SK-N-SH treated with all-trans-retinoic acid at 6 μM for 48 hours (cell line): Measurements from ENCODE around the gene KREMEN1.

Source experiments
- ATAC-seq: fragments of 200-7000 bp; cut with Tn5 transposase; 3 replicates; pipeline ENCODE4 v1.9.1; 2020; ENCODE audit warnings: mild to moderate bottlenecking, moderate library complexity
- ARNTL ChIP-seq: fragments of 450-650 bp; formaldehyde crosslinking; IDR thresholded peaks from 2 replicates; pipeline ENCODE4 v1.5.0; 2020; ENCODE audit warnings: low read depth, mild to moderate bottlenecking, moderate library complexity, borderline replicate concordance
- BACH2 ChIP-seq: fragments of 250-450 bp; sonication (Bioruptor Pico); IDR thresholded peaks from 2 replicates; pipeline ENCODE4 v1.9.0; 2021; ENCODE audit warnings: mild to moderate bottlenecking, borderline replicate concordance
- CREB5 ChIP-seq: fragments of 250-450 bp; sonication (Bioruptor Pico); IDR thresholded peaks from 2 replicates; pipeline ENCODE4 v1.5.1; 2020; ENCODE audit warnings: low read depth, mild to moderate bottlenecking, moderate library complexity
- CSDC2 ChIP-seq: fragments of 250-450 bp; sonication (Bioruptor Pico); IDR thresholded peaks from 2 replicates; pipeline ENCODE4 v1.5.0; 2020; ENCODE audit warnings: mild to moderate bottlenecking, moderate library complexity
- ESRRG ChIP-seq: fragments of 250-450 bp; sonication (Bioruptor Pico); IDR thresholded peaks from 2 replicates; pipeline ENCODE4 v1.6.1; 2021; ENCODE audit warnings: mild to moderate bottlenecking
- GLIS3 ChIP-seq: fragments of 250-450 bp; sonication (Bioruptor Pico); IDR thresholded peaks from 2 replicates; pipeline ENCODE4 v1.5.0; 2020; ENCODE audit warnings: mild to moderate bottlenecking, moderate library complexity
- ISL1 ChIP-seq: fragments of 250-450 bp; sonication (Bioruptor Pico); IDR thresholded peaks from 2 replicates; pipeline ENCODE4 v2.1.2; 2022; ENCODE audit warnings: mild to moderate bottlenecking, moderate library complexity
- OSR1 ChIP-seq: fragments of 250-450 bp; sonication (Bioruptor Pico); IDR thresholded peaks from 2 replicates; pipeline ENCODE4 v1.8.0; 2022; ENCODE audit warnings: moderate library complexity, mild to moderate bottlenecking, inconsistent platforms
- PPARA ChIP-seq: fragments of 250-450 bp; sonication (Bioruptor Pico); IDR thresholded peaks from 2 replicates; pipeline ENCODE4 v1.5.0; 2020; ENCODE audit warnings: mild to moderate bottlenecking, borderline replicate concordance
- RARB ChIP-seq: fragments of 250-450 bp; sonication (Bioruptor Pico); IDR thresholded peaks from 2 replicates; pipeline ENCODE4 v1.8.0; 2021; ENCODE audit warnings: mild to moderate bottlenecking, moderate library complexity
- TCF4 ChIP-seq: fragments of 250-450 bp; sonication (Bioruptor Pico); IDR thresholded peaks from 2 replicates; pipeline ENCODE4 v1.8.0; 2021; ENCODE audit warnings: mild to moderate bottlenecking, moderate library complexity, borderline replicate concordance
- TOX ChIP-seq: fragments of 250-450 bp; sonication (Bioruptor Pico); IDR thresholded peaks from 2 replicates; pipeline ENCODE4 v1.8.0; 2021; ENCODE audit warnings: mild to moderate bottlenecking, moderate library complexity, borderline replicate concordance
- ZC3H10 ChIP-seq: fragments of 250-450 bp; sonication (Bioruptor Pico); IDR thresholded peaks from 2 replicates; pipeline ENCODE4 v1.5.1; 2021; ENCODE audit warnings: mild to moderate bottlenecking, moderate library complexity
- ZFP3 ChIP-seq: fragments of 250-450 bp; sonication (Bioruptor Pico); IDR thresholded peaks from 2 replicates; pipeline ENCODE4 v1.5.0; 2020; ENCODE audit warnings: mild to moderate bottlenecking, moderate library complexity
- ZNF565 ChIP-seq: fragments of 450-650 bp; formaldehyde crosslinking; conservative IDR thresholded peaks from 2 replicates; pipeline ENCODE4 v1.5.0; 2020; ENCODE audit warnings: low read depth, mild to moderate bottlenecking, moderate library complexity
- ZNF70 ChIP-seq: fragments of 450-650 bp; formaldehyde crosslinking; IDR thresholded peaks from 2 replicates; pipeline ENCODE4 v1.5.0; 2020; ENCODE audit warnings: mild to moderate bottlenecking, moderate library complexity
- ZNF8 ChIP-seq: fragments of 450-650 bp; formaldehyde crosslinking; IDR thresholded peaks from 2 replicates; pipeline ENCODE4 v1.5.0; 2020; ENCODE audit warnings: mild to moderate bottlenecking, moderate library complexity
- TF ChIP-seq, protein P1 (sequence below): fragments of 250-450 bp; sonication (Bioruptor Pico); IDR thresholded peaks from 2 replicates; pipeline ENCODE4 v1.8.0; 2021; ENCODE audit warnings: low read depth, mild to moderate bottlenecking, moderate library complexity, borderline replicate concordance
- TF ChIP-seq, protein P2 (sequence below): fragments of 250-450 bp; sonication (Bioruptor Pico); IDR thresholded peaks from 2 replicates; pipeline ENCODE4 v1.5.1; 2021; ENCODE audit warnings: mild to moderate bottlenecking, moderate library complexity
- TF ChIP-seq, protein P3 (sequence below): fragments of 250-450 bp; sonication (Bioruptor Pico); IDR thresholded peaks from 2 replicates; pipeline ENCODE4 v1.8.0; 2020; ENCODE audit warnings: mild to moderate bottlenecking, moderate library complexity, borderline replicate concordance
- TF ChIP-seq, protein P4 (sequence below): fragments of 250-450 bp; sonication (Bioruptor Pico); IDR thresholded peaks from 2 replicates; pipeline ENCODE4 v1.5.0; 2020; ENCODE audit warnings: mild to moderate bottlenecking, moderate library complexity

KREMEN1 gene

GRCh38 chr22:29103121-29103520 lies 30.3 kb downstream of the KREMEN1 start:
- TF ChIP-seq ZFP3 (no peak), ESRRG (CRISPR knock-in tag) (no peak), TOX (CRISPR knock-in tag) (no peak), TCF4 (CRISPR knock-in tag) (no peak), RARB (CRISPR knock-in tag) (no peak), ZC3H10 (CRISPR knock-in tag) (no peak), ZNF565 (CRISPR knock-in tag) (no peak), BACH2 (CRISPR knock-in tag) (no peak), ARNTL (CRISPR knock-in tag) (no peak), CREB5 (no peak)
- ATAC-seq = no peak

- no peak for ATAC-seq
- no peak for TF ChIP-seq OSR1 (CRISPR knock-in tag)
- no peak for TF ChIP-seq ZC3H10 (CRISPR knock-in tag)
- TF ChIP-seq, all 23 proteins: peak for 0
These were observed 32.6 kb downstream of the KREMEN1 start for GRCh38 chr22:29105468-29105867.

GRCh38 chr22:29106839-29107238 lies 34.0 kb downstream of the KREMEN1 start:
- no peak for ATAC-seq
- TF ChIP-seq, protein P1, sequence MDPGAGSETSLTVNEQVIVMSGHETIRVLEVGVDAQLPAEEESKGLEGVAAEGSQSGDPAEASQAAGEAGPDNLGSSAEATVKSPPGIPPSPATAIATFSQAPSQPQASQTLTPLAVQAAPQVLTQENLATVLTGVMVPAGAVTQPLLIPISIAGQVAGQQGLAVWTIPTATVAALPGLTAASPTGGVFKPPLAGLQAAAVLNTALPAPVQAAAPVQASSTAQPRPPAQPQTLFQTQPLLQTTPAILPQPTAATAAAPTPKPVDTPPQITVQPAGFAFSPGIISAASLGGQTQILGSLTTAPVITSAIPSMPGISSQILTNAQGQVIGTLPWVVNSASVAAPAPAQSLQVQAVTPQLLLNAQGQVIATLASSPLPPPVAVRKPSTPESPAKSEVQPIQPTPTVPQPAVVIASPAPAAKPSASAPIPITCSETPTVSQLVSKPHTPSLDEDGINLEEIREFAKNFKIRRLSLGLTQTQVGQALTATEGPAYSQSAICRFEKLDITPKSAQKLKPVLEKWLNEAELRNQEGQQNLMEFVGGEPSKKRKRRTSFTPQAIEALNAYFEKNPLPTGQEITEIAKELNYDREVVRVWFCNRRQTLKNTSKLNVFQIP = no peak
- TF ChIP-seq ISL1 (CRISPR knock-in tag) (no peak), ESRRG (CRISPR knock-in tag) (no peak), TOX (CRISPR knock-in tag) (no peak), PPARA (no peak), GLIS3 (CRISPR knock-in tag) (no peak), ZFP3 (no peak)
- TF ChIP-seq, protein P2, sequence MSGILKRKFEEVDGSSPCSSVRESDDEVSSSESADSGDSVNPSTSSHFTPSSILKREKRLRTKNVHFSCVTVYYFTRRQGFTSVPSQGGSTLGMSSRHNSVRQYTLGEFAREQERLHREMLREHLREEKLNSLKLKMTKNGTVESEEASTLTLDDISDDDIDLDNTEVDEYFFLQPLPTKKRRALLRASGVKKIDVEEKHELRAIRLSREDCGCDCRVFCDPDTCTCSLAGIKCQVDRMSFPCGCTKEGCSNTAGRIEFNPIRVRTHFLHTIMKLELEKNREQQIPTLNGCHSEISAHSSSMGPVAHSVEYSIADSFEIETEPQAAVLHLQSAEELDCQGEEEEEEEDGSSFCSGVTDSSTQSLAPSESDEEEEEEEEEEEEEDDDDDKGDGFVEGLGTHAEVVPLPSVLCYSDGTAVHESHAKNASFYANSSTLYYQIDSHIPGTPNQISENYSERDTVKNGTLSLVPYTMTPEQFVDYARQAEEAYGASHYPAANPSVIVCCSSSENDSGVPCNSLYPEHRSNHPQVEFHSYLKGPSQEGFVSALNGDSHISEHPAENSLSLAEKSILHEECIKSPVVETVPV = no peak
- TF ChIP-seq, protein P3, sequence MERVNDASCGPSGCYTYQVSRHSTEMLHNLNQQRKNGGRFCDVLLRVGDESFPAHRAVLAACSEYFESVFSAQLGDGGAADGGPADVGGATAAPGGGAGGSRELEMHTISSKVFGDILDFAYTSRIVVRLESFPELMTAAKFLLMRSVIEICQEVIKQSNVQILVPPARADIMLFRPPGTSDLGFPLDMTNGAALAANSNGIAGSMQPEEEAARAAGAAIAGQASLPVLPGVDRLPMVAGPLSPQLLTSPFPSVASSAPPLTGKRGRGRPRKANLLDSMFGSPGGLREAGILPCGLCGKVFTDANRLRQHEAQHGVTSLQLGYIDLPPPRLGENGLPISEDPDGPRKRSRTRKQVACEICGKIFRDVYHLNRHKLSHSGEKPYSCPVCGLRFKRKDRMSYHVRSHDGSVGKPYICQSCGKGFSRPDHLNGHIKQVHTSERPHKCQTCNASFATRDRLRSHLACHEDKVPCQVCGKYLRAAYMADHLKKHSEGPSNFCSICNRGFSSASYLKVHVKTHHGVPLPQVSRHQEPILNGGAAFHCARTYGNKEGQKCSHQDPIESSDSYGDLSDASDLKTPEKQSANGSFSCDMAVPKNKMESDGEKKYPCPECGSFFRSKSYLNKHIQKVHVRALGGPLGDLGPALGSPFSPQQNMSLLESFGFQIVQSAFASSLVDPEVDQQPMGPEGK (CRISPR knock-in tag) = no peak
- TF ChIP-seq, protein P4, sequence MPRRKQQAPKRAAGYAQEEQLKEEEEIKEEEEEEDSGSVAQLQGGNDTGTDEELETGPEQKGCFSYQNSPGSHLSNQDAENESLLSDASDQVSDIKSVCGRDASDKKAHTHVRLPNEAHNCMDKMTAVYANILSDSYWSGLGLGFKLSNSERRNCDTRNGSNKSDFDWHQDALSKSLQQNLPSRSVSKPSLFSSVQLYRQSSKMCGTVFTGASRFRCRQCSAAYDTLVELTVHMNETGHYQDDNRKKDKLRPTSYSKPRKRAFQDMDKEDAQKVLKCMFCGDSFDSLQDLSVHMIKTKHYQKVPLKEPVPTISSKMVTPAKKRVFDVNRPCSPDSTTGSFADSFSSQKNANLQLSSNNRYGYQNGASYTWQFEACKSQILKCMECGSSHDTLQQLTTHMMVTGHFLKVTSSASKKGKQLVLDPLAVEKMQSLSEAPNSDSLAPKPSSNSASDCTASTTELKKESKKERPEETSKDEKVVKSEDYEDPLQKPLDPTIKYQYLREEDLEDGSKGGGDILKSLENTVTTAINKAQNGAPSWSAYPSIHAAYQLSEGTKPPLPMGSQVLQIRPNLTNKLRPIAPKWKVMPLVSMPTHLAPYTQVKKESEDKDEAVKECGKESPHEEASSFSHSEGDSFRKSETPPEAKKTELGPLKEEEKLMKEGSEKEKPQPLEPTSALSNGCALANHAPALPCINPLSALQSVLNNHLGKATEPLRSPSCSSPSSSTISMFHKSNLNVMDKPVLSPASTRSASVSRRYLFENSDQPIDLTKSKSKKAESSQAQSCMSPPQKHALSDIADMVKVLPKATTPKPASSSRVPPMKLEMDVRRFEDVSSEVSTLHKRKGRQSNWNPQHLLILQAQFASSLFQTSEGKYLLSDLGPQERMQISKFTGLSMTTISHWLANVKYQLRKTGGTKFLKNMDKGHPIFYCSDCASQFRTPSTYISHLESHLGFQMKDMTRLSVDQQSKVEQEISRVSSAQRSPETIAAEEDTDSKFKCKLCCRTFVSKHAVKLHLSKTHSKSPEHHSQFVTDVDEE = no peak

- TF ChIP-seq ISL1 (CRISPR knock-in tag) (peak; percentile 18; the same call in 1 of the 2 replicates), ZNF8 (no peak), ZNF70 (no peak), ARNTL (CRISPR knock-in tag) (no peak), CSDC2 (CRISPR knock-in tag) (no peak), ZFP3 (no peak)
- TF ChIP-seq, all 23 proteins: peak for 1
- ATAC-seq = peak; percentile 87
These were observed 35.3 kb downstream of the KREMEN1 start for GRCh38 chr22:29108137-29108536.
